HG03442 (cell line): Measurements from ENCODE around the gene ZNF217.
A peak's percentile ranks its signal among the peaks of the same experiment; 100 is the strongest.
"Not testable (repeated sequence)": the region's sequence is repeated elsewhere in the genome, so short reads cannot be mapped to it uniquely, and the experiment has no call there.

ENCODE experiments used
- ATAC-seq: cut with Tn5 transposase; IDR thresholded peaks from one replicate; pipeline ENCODE4 v1.9.1; 2021; ENCODE audit warnings: mild to moderate bottlenecking, moderate library complexity; ENCODE audit not compliant: unreplicated experiment

ZNF217 gene

DNA sequence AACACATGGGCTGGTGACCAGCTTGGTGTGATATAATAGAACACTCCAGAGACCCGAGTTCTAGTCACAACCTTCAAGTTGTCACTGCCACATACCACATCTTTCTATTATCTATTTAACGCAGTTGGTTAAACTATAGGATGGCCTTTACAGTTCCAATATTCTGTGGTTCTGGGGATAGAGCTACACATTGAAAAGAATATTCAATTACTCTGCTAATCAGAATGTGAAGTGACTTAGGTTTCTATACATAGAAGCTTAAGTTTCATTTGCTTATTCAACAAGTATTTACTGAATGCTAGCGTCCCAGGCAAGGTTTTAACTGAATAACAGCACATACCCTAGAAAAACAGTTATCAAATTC is 9.1 kb downstream of the ZNF217 start:
- not testable (repeated sequence) for ATAC-seq

DNA sequence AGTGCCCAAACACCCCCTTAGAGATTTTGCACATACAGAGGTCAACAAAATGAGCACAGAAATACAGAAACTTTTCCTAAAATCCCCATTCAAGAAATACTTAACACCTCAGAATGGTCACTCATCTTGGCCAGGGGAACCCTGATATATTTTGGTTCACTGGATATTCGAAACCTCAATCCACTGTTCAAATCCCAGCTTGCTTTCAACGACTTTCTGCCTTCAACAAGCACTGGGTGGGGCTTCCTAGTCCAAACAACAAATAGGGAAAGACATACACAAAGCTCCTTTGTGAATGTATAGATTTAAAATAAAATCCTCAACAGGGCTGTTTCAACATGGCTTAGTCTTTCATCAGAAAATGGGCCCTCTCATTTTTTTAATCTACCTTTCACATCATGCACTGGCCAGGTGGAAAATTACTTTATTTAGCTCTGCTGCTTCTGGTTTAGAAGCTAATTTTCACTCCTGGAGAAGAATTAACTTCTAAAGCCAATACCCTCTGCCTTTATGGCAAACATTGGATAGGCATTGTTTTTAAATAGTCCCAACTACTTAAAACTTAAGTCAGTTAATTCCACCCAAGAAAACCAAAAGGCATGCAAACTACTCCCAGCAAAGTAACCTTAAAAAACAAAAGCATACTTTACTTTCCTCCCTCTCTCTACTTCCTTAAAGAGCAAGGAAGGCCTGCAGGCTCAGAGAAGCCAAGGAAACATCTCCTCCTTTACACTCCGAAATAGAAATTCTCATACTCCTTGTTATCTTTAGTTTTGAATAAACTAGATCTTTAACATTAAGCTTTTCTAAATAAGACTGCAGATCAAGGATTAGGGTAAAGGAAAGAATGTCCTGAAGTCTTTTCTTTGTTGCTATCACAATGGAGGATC is 9.7 kb downstream of the ZNF217 start:
- ATAC-seq: not testable (repeated sequence)

DNA sequence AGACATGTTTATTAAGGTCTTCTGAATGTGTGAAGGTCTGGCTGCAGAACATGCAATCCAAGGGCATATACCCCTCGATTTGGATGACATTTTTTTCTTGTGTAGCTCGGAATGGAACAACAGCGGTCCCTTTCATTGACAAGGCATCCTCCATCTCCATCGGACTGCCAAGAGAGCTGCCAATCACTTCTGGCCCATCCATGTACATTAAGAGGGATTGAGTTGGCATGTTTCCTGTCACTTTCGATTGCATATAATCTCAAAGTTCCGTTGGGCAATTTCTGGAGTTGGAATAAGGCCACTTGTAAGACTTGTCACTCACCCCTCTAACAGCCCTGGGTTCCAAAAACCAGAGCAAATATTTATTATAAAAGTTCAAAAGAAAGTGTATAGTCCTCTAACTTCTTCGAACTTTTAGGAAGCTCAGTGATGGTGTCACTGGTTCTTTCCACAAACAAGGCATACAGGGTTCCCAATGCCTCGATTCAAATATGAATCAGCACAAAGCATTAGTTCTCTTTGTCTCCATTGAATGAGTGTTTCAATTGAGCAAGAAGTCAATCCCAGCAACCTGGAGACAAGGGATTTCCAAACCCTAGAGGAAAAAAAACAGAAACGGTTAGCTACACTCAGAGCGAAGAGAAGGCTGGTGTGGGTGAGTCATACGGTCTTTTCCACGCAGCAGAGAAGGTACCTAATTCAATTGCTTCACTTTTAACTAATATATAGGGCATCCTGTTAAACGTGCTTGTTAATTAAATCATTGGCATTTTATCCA is 10.9 kb downstream of the ZNF217 start:
- peak; percentile 32 for ATAC-seq

DNA sequence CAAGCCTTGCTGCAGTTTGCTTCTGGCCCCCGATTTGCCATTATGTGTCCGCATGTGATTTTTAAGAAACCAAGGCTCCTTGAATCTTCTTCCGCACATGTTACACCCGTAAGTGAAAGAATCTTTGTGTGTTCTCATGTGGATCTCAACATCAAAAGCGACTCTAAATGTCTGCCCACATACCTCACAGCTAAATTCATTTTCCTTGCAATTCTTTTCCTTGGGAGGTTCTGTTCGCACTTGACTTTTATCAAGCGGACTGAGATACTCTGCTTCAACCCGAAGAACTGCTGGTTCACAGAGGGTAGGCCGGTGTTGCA is 11.4 kb downstream of the ZNF217 start:
- no peak for ATAC-seq

DNA sequence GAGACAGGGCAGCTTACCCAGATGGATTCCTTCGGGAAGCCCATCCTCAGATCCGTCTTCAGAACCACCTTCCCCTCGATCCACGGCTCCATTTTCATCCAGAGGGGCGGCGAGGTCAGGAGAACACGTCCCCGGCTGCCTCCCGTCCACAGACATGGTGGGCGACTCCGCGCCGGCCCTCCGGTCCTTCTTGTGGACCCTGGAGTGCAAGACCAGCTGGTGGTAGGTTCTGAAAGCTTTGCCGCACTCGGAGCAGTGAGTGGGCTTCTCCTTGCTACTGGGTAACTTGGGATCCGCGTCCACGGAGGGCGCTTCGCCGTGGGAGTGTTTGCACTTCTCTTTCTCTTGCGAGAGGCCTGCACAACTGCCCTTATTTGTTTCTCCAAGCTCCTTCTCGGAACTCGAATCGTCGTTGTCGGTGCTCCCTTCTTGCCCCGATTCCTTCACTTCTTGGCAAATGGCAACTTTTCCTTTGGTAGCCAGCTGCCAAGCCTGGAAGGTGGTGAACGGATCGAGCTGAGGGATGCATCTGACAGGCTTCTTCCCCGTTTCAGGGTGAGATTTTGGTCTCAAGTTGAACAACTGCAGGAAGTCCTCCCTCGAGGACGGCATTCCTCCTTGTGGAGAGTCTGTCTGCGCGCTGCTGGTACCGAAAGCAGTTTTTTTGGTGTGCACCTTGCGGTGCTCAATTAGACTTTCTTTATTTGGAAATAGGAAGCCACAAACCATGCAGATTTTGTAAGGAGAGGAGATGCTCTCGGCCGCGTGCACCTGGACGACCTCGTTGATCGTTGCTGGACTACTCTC is 12.0 kb downstream of the ZNF217 start:
- ATAC-seq: no peak

DNA sequence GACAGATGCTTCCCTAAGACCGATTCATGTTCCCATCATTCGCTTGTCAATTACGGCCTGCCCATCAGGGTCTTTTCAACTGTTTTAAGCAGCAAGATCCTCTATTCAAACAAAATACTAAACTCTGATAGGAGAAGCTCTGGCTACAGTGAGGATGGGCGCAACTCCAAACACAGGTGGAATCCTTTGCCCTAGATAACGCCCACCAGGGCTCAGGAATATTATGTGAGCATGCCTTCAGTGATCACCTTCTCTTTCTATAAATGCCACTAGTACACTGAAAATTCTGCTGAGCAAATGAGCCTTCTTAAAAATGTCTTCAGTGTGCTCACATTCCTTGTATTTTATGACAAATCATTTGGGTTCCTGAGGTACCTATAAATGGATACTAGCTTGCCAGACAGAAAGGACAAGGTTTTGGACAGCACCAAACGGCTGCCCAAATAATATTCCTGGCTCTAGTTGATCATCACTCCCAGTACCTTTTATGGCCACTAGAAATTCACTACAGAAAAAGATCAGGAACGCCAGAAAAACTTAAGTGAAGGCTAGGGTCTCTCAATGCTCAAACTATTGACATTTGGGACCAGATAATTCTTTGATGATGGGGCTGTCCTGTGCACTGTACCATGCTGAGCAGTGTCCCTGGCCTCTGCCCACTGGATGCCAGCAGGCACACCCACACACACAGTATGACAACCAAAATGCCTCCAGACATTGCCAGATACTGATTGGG is 13.1 kb downstream of the ZNF217 start:
- ATAC-seq: no peak

DNA sequence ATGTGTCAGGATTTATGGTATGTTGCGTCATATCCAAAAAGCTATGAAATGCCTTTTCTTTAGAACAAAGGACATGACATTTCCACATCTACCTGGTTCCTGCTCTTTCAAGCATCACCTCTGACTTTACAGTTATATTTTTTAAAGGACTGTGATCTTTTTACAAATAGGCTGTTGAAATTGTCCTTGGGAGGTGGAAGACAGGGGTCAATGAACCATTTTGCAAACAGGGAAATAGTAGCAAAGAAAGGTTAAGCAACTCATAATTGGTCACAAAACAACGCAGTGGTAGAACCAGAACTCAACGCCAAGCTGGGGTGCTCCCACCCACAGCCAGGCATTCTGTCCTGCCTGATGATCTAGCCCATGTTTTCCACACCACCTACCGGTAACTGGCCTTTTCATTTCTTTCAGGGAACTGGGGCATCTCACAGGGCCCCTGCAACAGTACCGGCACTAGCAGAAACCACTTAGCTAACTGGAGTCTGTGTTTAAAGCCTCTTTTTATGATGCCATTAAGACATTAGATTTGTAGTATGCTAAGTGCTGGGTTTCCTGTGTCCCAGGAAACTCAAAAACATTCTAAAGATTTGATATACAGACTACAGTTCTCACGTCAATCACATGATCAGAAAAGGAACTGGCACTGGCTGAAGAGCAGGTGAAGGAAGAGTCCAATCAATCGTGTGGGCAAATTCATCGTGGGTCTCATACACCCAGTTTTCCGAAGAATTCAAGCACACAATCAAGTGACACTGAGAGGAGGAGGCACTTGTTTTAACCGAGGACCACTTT is 13.9 kb downstream of the ZNF217 start:
- no peak for ATAC-seq

DNA sequence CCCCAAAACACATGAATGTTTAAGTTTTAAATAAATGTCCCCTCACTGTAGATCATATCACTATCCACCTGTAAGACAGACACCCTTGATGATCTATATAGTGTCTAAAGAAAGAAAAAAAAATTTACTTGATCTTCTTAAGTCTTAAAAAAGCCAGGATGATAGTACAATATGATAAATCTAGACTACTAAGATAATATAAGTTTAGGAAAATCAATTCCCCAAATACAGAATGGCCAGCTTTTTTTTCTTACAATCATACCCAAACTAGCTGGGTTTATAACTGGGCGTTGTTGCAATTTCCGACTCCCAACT is 14.4 kb downstream of the ZNF217 start:
- no peak for ATAC-seq

DNA sequence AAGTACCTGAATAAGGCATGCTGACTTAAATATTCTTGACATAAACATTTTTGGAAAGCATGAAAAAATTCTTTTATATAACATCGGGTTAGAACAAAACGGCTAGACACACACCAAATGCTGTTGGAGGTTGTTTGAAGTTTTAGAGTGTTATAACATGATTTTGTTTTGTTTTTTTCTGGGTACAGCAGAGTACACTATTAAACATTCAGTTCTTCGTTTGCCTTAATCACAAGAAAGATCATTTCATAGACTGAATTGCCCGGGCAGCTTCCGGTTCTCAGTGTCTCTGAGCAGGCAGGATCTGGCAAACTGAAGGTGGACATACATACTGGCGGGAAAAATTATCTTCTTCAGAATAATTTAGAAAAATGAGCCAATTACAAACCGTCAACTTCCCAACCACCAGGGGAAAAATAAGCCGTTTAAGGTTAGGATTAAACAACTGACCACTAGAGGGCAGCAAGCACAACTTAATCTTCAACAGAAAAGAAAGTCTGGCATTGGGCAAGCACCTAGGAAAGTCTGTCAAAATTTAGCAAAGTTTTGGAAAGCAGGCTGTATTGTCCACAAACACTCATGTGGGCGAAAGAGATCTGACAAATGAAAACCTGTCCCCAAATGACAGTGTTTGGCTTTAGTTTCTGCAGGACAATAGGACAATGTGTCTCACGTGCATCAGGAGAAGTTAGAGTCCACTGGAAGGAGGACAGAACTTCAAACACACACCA is 15.0 kb downstream of the ZNF217 start:
- ATAC-seq: no peak

DNA sequence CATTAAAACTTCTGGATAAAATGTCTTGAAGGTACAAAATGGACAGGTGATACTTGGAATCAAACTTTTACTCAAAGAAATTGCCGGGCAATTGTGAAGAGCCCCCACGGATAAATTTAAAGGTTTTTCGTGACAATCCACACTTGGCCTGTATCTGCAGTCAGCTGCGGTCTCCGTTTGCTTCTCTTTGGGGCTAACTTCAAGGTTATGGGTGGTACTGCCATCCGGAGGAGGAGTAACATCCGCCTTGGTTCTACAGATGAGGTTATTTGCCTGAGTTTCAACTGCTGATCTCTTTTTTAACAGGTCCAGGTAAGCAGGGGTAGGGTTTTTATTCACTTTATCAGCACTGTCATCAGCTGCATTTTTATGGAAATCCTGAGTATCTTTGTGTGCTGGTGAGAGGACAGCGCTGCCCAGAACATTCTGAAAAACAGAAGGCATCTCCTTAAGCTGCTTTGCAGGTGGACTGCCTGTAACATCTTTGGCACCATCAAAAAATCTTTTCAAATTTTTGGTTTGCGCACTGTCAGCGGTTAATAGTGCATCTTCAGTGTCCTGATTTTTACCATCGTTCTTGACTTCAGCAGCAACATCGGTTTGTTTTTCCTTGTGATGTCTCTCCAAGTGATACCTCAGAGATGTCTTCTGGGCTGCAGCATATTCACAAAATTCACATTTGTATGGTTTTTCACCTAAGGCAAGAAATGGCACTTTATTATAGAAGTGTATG is 16.9 kb downstream of the ZNF217 start:
- ATAC-seq: no peak

DNA sequence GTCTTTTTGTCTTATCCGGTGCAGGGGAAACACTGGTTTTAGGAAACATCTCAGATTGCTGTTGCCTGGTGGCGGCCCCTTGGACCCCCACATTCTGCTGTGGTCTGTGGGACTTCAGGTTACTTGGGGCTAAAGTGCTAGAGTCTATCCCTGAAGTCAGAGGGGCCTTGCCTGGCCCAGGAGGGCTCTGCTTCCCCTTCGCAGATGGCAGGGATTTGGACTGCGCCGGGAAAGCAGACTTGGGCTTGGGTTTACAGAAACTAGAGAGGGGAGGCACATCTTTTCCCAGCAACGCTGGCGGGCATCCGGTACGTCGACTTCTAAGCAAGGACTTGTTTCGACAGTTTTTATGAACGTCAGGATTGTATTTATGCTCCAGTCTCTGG is 17.5 kb downstream of the ZNF217 start:
- ATAC-seq: no peak

DNA sequence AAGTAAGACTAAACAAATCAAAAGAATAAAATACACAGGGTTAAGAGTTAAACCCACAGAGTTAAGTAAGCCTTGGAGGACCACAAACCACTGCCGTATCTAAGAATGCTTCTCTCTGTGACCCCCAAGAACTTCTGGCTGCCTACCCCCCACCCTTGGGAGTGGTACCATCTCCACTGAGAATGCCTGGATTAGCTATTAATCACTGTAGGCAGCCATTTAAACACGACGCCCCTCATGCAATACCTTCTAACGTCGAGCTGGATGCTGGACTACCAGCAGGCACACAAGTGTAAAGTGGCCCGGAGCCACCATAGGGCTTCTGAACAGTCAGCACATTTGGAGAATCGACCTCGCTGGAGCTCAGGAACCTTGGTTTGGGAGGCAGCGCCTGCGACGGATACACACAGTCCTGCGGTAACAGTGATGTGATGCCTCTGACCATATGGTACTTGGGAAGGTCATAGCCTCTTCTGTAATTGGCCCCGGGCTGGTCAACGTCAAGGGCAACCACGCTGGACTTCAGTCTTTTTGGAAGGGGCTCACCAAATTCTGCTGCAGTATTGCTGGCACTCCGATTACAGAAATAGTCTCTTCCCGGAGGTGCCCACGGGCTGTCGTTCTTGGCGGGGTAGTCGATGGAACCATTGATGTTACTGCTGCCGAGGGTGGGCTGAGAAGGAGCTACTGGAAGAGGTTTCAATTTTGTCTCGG is 18.0 kb downstream of the ZNF217 start:
- no peak for ATAC-seq

DNA sequence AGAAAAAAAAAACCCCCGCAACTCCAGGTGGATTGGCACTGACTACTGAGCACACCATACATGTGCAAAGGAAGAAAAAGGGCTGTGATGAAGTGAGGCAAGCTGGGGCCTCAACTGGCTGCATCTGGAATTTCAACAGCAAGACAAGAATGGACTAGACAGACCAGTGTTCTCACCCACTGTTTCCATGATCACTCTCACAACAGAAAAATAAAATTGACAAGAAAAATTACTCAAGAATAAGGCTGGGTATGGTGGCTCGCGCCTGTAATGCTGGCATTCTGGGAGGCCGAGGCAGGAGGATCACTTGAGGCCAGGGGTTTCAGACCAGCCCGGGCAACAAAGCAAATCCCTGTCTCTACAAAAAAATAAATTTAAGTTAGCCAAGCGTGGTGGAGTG is 18.8 kb downstream of the ZNF217 start:
- ATAC-seq: no peak

DNA sequence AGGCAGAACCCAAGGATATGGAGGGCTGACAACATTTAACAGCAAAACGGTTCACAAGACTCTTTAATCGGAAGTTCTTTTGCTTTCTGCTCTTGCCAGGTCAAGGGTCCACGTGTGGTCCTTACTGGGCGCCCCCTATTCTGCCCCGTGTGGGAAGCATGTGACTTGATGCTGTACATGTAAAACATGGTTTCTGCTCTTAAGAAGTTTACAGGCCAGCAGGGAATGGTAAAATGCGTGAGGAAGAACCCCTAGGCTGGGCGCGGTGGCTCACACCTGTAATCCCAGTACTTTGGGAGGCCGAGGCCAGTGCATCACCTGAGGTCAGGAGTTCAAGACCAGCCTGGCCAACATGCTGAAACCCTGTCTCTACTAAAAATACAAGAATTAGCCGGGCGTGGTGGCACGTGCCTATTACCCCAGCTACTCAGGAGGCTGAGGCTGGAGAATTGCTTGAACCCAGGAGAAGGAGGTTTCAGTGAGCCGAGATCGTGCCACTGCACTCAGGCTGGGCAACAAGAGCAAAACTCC is 19.3 kb downstream of the ZNF217 start:
- ATAC-seq: no peak

DNA sequence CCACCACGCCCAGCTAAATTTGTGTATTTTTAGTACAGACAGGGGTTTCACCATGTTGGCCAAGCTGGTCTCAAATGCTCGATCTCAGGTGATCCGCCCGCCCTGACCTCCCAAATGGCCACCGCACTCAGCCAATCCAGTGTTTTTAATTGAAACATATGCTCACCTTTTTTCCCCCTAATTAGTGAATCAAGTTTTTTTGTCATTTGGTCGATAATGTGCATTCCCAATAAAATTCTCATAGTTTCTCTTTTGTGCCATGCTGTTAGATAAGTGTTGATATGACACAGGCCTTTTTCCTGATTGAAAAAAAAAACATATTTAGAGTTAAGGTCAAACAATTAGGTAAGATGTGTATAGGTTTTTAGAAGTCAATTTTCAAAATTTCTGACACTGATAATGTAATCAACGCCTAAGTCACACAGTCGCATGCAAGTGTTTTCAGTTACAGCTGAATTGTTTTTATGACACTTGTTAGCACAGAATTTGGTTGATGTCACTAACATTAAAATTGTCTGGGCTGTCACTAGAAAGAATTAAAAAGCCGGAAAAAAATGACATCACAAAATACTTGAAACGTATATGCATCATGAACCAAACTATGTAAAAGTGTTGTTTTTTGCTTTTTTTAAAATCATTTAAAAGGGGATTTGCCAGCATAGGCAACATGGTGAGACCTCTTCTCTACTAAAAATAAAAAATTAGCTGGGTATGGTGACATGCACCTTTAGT is 21.9 kb downstream of the ZNF217 start:
- no peak for ATAC-seq

DNA sequence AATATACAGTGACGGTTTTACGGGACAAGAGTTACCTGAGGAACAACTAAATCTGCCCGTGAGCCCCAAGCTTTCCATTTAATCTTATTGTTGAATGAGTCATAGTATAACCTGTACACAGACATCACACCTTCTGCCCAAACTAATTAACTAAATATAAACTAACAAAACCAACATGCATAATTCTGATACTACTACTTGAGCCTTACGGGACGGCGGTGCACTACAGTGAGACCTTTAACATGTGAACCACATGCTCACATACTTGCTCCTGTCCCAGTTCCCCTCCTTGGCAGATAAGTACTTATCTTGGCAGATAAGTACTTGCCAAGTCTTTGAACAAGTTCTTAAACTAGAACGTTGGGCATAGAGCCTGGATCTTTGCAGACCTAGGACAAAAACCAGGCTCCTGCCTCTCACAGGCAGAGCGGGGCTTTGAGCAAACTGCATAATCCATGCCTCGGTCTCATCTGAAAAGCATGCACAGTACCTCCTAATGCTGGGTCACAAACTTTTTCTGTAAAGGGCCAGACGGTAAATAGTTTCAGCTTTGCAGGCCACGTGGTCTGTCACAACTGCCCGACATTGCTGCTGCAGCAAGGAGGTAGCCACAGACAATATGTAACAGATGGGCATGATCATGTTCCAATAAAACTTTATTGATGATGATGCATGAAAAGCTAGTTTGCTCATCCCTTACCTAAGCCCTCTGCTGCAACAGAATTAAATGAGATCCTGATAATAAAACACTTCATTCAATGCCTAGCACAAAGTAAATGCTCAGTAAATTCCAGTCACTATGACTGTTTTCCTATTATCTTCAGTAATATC is 23.0 kb downstream of the ZNF217 start:
- ATAC-seq: no peak
